HG02571 (cell line): ENCODE results near the gene SEC61G.

Experiments used
- ATAC-seq: cut with Tn5 transposase; IDR thresholded peaks from one replicate; pipeline ENCODE4 v1.9.1; 2021; ENCODE audit warnings: mild to moderate bottlenecking, moderate library complexity; ENCODE audit not compliant: unreplicated experiment

SEC61G gene

GRCh38 chr7:54758702-54759592 lies at the start of gene SEC61G:
TSS of gene SEC61G (minus strand) at chr7:54759211. CDS start at chr7:54757588, 1,623 bp downstream.
- peak; percentile 93 for ATAC-seq

GRCh38 chr7:54802841-54803240 lies 43.8 kb upstream of the SEC61G start:
- ATAC-seq, result peak; percentile 70

GRCh38 chr7:54802114-54802513 lies 43.1 kb upstream of the SEC61G start:
- no peak for ATAC-seq

DNA sequence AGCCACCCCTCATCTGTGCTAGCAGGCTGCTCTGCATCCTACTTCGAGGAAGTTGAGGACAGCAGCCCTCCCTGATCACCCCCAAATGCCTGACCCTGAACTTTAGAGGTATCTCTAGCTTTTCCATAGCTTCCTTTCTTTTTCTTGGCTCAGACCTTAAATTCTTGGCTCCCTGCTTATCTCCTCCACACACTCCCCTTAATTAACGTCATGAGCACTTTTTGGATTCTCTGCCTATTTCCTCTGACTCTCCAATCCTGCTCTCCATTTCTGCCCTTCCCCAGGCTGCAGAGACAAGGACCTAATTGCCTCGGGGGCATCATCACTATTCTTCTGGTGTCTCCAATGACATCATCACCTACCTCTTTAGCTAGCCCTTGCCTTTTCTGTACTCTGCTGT lies 40.8 kb upstream of the SEC61G start:
- no peak for ATAC-seq

DNA sequence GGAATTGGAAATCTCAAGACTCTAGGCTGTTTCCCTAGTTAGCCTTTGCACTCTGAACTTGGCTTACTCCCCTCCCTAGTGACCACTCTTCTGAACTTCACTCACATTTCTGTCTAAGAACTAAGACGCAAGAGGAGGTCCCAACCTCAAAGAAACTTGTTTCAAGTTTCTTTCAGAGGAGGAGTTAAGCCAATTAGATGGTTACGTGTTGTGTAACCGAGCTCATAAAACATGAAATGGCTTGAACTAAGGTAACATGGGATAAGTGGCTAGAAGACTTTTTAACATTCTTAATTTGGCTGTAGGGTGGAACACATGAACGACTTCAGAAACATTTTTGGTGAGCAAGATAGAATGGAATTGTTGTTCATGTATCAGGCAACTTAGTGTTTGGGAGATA lies 39.5 kb upstream of the SEC61G start:
- no peak for ATAC-seq

DNA sequence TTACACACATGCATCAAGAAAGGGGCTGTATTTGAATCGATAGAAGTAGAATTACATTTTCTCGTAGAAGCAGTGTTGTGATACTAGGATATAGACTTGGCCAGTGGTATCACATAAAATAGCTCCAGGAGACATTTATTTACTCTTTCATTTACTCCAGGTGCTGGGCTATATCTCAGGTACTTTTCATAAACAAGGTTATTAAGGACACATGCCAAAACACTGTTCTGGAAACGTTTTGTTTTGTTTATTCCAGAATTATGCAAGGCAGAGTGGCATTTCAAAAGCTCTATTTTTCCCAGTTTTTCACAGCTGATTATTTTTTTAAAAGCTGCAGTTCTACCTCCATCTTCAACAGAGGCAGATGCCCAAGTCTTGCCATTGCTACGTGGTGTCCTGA lies 37.8 kb upstream of the SEC61G start:
- ATAC-seq, result no peak

GRCh38 chr7:54796150-54796549 lies 37.1 kb upstream of the SEC61G start:
- ATAC-seq, result no peak

- ATAC-seq, result no peak
These were observed 33.4 kb upstream of the SEC61G start for GRCh38 chr7:54792383-54792782.

DNA sequence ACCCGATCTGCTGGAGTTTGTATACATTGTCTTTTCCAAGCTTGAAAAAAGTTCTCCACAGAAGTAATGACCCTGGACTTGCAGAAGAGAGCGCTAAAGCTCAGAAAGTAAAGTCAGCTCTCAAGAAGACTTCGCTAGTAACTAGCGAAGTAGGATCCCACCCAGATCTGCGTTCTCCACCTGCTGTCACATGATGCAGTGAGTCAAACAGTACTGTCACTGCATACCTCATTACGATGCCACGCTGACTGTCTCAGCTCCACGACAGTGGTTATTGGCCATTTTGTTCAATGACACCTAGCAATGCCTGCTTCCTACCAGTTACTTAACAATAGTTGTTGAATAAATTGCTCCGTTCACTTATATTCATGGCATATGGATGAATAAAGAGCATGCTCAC lies 29.7 kb upstream of the SEC61G start:
- ATAC-seq, result no peak

- no peak for ATAC-seq
These were observed 26.2 kb upstream of the SEC61G start for GRCh38 chr7:54785261-54785660.

DNA sequence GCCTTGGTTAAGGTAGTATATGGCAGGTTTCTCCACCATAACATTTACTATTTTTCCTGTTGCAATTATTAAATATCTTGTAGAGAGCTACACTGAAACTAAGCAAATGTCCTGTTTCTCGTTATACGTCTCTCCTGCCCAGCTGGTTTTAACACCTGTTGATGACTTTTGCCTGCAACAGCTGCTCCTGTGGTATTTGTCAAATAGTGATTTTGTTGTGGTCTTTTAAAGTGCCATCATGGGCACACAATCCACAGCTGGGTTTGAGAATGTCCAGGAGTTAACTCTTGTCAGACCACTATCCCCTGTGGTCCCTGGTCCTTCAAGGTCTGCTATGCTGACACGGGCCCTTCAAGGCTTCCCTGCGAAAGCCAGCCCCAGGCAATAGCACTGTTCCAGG lies 24.9 kb upstream of the SEC61G start:
- no peak for ATAC-seq

- ATAC-seq, result no peak
These were observed 23.8 kb upstream of the SEC61G start for GRCh38 chr7:54782829-54783228.

GRCh38 chr7:54782314-54782713 lies 23.3 kb upstream of the SEC61G start:
- ATAC-seq, result no peak

DNA sequence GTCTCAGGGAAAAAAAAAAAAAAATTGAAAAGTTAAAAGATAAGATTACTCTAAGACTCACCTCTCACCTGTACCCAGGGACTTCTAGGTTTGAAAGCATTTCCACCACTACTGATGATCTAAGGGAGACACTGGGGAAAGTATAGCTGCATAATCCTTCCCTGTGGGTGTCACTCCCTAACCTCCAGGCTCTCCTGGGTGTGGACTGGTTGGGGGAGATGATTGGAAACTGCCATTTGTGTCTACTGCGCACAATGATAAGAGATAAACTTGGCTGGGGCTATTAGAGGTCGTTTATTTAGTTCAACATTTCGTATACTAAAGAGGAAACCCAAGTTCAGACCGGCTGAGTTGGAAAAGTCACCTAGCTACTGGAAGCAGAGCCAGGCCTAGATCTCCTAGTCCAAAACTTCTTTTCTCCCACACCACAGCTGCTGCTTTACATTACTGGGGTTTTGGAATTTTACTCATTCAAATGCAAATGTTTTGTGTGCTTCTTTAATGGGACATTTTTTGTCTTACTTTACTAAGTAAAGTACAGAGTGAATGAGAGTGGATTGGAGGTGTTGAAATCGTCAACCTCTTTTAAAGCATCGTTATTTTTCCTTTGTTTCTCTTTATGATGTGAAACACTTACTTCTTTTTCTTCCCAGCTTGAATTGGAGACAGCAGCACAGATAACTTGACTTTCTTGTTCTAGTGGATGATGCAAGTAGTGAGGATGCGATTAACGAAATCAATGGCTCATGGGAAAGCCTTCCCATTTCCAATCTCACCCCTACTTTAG lies 22.3 kb upstream of the SEC61G start:
- no peak for ATAC-seq

DNA sequence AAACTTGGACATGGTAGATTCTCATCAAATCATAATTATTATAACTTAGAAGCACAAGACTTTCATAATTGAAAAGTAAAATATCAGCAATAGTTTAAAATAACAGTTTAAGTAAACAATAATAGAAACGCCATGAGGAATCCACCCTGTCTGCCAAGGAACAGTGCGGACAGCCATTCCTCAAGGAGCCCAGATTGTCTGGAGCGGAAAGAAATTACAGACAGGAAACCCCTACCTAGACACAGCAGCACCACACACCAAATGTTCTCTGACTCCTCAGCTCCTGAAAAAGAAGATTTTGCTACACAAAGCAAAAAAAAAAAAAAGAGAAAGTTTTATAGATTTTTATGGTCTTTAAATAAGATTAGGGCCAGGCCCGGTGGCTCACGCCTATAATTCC lies 21.5 kb upstream of the SEC61G start:
- ATAC-seq, result no peak

- ATAC-seq, result no peak
These were observed 19.9 kb upstream of the SEC61G start for GRCh38 chr7:54778696-54779540.

DNA sequence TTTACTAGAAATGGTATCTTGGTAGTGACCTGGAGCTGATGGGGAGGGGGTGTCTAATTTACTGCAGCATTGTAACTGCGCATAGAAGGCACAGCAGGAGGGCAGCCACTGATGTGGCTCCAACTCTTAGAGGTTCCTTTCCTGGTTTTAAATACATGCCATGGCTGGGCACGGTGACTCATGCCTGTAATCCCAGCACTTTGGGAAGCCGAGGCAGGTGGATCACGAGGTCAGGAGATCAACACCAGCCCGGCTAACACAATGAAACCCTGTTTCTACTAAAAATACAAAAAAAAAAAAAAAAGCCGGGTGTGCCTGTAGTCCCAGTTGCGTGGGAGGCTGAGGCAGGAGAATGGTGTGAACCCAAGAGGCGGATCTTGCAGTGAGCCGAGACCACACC lies 19.2 kb upstream of the SEC61G start:
- ATAC-seq, result no peak

GRCh38 chr7:54774785-54775740 lies 16.1 kb upstream of the SEC61G start:
- no peak for ATAC-seq

GRCh38 chr7:54773472-54774399 lies 14.7 kb upstream of the SEC61G start:
- ATAC-seq, result peak; percentile 95
